DOHH2 (cell line): ENCODE data around the gene PRMT6.
"Not testable (repeated sequence)": the region's sequence is repeated elsewhere in the genome, so short reads cannot be mapped to it uniquely, and the experiment has no call there.

Source experiments
- CTCF ChIP-seq: fragments of 200-600 bp; sonication (generic); IDR thresholded peaks from one replicate; pipeline ENCODE4 v1.5.1; 2014; ENCODE audit warnings: antibody characterized with exemption, mild to moderate bottlenecking, low read depth, low read length; ENCODE audit not compliant: poor library complexity, severe bottlenecking
- EZH2phosphoT487 ChIP-seq: fragments of 200-600 bp; sonication (generic); IDR thresholded peaks from 2 replicates; pipeline ENCODE4 v1.6.1; 2017; ENCODE audit warnings: borderline replicate concordance, mild to moderate bottlenecking, antibody characterized with exemption, low read length, moderate library complexity, mixed read lengths

GRCh38 chr1:107093395-107093794, 36.9 kb downstream of the PRMT6 start:
- not testable (repeated sequence) for TF ChIP-seq CTCF, EZH2phosphoT487
